A673 (cell line): ENCODE data around the gene HIGD1A.

Experiments
- EZH2 ChIP-seq: fragments of 200-600 bp; sonication (generic); IDR thresholded peaks from 2 replicates; pipeline ENCODE4 v1.6.1; 2017; ENCODE audit warnings: borderline replicate concordance, low read depth, mild to moderate bottlenecking, mixed read lengths, antibody characterized with exemption, low read length; ENCODE audit not compliant: poor library complexity, severe bottlenecking
- TF ChIP-seq, protein P1 (sequence below): fragments of 300-800, 200-600 bp; sonication (generic); conservative IDR thresholded peaks from 2 replicates; pipeline ENCODE4 v1.5.1; 2017; ENCODE audit warnings: low read depth, mild to moderate bottlenecking, antibody characterized with exemption, low read length, moderate library complexity, mixed read lengths

DNA sequence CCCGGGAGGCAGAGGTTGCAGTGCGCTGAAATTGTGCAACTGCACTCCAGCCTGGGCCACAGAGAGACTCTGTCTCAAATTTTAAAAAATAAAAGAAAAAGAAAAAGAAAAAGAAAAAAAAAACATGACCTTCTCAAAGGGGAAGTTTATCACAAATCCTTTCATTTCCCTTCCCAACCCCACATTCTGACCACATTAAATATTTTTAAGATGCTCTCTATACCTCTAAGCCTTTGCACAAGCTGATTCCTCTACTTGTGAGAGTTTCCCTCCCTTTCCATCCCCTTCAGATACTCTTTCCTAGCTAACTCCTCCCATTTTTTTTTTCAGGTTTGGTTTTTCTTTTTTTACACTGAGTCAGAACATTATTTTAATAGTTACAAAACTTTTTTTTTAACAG, 4.0 kb downstream of the HIGD1A start:
- no peak for TF ChIP-seq EZH2
- TF ChIP-seq, protein P1, sequence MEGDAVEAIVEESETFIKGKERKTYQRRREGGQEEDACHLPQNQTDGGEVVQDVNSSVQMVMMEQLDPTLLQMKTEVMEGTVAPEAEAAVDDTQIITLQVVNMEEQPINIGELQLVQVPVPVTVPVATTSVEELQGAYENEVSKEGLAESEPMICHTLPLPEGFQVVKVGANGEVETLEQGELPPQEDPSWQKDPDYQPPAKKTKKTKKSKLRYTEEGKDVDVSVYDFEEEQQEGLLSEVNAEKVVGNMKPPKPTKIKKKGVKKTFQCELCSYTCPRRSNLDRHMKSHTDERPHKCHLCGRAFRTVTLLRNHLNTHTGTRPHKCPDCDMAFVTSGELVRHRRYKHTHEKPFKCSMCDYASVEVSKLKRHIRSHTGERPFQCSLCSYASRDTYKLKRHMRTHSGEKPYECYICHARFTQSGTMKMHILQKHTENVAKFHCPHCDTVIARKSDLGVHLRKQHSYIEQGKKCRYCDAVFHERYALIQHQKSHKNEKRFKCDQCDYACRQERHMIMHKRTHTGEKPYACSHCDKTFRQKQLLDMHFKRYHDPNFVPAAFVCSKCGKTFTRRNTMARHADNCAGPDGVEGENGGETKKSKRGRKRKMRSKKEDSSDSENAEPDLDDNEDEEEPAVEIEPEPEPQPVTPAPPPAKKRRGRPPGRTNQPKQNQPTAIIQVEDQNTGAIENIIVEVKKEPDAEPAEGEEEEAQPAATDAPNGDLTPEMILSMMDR, result no peak
